ENCODE data around the gene AGBL1. TPM values are rescaled to one million over a fixed set of nuclear protein-coding genes. Genes with fewer than 3 reads are reported as not detected.

Gene AGBL1
- total RNA-seq (10 to 100 TPM in 3 of 4 donors, 1 to 10 TPM in 1; 6.6 to 34.8 (median 15.6) TPM), polyA plus RNA-seq (1 to 10 TPM in 2 of 3 donors, under 1 TPM in 1; 0.96 to 3.1 (median 1.9) TPM)
- long read RNA-seq, donor 1, partial matches to known transcripts: 0 of 3 reads
- long read RNA-seq, donor 1, other reads (novel, unspliced or antisense): 3 of 3 reads
- long read RNA-seq, donor 2, partial matches to known transcripts: 0 of 7 reads
- long read RNA-seq, donor 2, other reads (novel, unspliced or antisense): 7 of 7 reads

DNA sequence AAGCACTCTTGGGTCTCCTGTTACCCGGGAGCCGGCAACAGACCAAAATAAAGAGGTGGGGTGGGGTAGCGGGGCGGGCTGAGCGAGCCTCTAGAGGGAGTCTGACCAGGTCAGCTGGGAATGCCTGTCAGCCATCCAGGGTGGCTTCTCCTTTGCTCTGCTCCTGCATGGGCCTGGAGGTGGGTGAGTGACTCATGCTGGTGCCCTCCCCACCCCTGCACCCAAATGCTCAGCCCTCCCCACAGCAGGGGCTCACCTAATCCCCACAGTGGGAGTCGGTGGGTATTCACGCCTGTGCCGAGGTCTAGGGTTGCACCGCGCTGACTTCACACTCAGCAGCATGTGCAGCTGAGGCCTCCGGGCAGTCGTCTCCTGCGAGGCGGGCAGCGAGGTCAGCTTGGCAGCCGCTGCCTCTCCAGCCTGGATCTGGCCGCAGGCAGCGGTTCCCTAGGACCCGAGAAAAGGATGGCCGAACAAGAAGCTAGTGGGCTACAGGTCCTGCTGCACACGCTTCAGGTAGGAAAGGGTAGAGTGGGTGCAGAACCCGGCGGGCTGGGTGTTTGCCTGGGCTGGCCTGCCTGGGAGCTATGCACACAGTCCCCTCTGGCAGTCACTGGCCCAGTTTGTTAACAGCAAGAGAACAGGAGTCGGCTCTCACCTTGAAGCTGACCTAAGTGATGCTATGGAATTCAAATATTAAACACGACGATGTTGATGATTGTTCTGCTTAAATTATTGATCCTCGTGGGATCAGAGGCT lies at the start of gene AGBL1:
Gene AGBL1, plus strand, starts transcription at position 364 of the 759 bp plus-strand sequence.
- TF ChIP-seq, protein P1, sequence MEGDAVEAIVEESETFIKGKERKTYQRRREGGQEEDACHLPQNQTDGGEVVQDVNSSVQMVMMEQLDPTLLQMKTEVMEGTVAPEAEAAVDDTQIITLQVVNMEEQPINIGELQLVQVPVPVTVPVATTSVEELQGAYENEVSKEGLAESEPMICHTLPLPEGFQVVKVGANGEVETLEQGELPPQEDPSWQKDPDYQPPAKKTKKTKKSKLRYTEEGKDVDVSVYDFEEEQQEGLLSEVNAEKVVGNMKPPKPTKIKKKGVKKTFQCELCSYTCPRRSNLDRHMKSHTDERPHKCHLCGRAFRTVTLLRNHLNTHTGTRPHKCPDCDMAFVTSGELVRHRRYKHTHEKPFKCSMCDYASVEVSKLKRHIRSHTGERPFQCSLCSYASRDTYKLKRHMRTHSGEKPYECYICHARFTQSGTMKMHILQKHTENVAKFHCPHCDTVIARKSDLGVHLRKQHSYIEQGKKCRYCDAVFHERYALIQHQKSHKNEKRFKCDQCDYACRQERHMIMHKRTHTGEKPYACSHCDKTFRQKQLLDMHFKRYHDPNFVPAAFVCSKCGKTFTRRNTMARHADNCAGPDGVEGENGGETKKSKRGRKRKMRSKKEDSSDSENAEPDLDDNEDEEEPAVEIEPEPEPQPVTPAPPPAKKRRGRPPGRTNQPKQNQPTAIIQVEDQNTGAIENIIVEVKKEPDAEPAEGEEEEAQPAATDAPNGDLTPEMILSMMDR (IDR thresholded peaks at IDR 0.05): no peak
- DNase-seq: peak; percentile 81 to 95
- no peaks in the 10 kb centered on the region for H3K9me3 ChIP-seq
- intact Hi-C loops (cut with DNase I): loop anchor here in 1 of 2 donors (1.0 to 10.0 kb wide), 3 partner anchors 83 to 215 kb away; no protein-coding TSS in a partner anchor
- WGBS, 3 donors: 23 to 42% (median 30%) methylated on average over 27 of the region's 27 CpGs
- peaks cover 49% of the 10 kb centered on the region for H3K4me1 ChIP-seq
- peak within 1 kb of the TSS; percentile 74 for H3K27ac ChIP-seq
- peak; percentile 92 to 96 (median 94) for ATAC-seq
- H3K4me3 ChIP-seq: peak within 1 kb of the TSS; percentile 45
- H3K27me3 ChIP-seq (ENCODE audit: insufficient read depth in 3 of 3, low read length in 2 of 3): no peaks in the 10 kb centered on the region
- H3K36me3 ChIP-seq (ENCODE audit: insufficient read depth in 1 of 2, low read depth in 1 of 2): no peaks in the 10 kb centered on the region

DNA sequence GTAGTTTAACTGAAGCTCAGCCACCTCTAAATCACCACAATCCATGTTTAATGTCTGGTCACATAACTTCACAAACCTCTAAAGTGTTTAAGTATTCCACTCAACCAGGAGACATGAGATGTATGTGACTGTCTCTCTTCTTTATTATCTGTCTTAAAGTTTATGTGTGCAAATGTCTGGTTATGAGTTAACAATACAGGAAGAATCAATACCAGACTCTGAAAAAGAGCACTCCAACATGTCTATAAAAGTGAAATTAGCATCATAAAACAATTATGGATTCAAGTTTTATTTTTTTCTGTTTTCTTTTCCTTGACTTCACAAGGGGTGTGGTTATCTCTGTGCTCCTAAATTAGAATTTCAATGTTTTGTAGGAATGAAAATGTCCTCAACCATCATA lies 44.8 kb upstream of the AGBL1 start:
- H3K4me1 ChIP-seq: no peaks in the 10 kb centered on the region
- no peaks in the 10 kb centered on the region for H3K36me3 ChIP-seq (ENCODE audit: insufficient read depth in 1 of 2, low read depth in 1 of 2)
- TF ChIP-seq, protein P1 (IDR thresholded peaks at IDR 0.05): no peak
- no peak overlapping the region for H3K4me3 ChIP-seq
- ATAC-seq (no peak), DNase-seq (no peak)
- H3K27me3 ChIP-seq (ENCODE audit: insufficient read depth in 3 of 3, low read length in 2 of 3): no peaks in the 10 kb centered on the region
- intact Hi-C loops (cut with DNase I): no loop called here
- H3K9me3 ChIP-seq: no peaks in the 10 kb centered on the region
- no peak overlapping the region for H3K27ac ChIP-seq

DNA sequence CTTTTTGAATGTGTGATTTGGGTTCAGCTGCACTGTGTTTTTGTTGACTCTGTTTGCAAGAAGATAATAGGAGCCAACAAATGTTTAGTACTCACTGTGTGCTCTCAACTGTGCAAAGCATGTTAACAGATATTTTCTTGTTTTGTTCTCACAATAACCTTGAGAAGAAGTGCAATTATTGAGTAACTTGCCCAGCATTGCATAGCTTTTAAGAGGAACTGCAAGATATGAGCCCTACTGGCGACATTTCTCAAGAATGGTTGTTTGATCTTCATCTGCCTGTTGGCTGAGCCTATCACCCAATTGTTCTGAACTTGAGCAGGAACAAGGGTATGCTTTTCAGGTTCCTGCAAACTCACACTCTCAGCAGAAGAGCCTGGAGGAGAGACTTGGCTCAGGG lies 43.4 kb upstream of the AGBL1 start:
- TF ChIP-seq, protein P1 (IDR thresholded peaks at IDR 0.05): no peak
- DNase-seq: no peak
- ATAC-seq: no peak
- Histone ChIP-seq H3K9me3 (no peaks in the 10 kb centered on the region), H3K4me1 (no peaks in the 10 kb centered on the region), H3K27ac (no peak overlapping the region), H3K4me3 (no peak overlapping the region), H3K27me3 (ENCODE audit: insufficient read depth in 3 of 3, low read length in 2 of 3) (no peaks in the 10 kb centered on the region), H3K36me3 (ENCODE audit: insufficient read depth in 1 of 2, low read depth in 1 of 2) (no peaks in the 10 kb centered on the region)
- intact Hi-C loops (cut with DNase I): no loop called here
- 91 to 97% (median 93%) methylated on average over 1 of the region's 1 CpG for WGBS, 3 donors

DNA sequence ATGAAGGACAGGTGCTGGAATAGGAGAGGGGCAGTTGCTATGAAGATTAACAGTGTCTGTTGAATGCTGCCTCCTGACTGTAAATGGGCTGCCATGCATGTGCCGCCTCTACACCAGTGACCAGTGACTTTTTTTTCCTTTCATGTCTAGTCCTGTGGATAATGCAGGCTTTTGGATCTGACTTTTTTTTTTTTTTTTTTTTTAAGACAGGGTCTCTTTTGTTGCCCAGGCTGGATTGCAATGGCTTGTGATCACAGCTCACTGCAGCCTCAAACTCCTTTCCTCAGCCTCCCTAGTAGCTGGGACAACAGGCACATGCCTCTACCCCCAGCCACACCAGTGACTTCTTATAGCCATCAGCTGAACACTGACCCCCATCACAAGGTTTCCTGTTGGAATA lies 41.2 kb upstream of the AGBL1 start:
- TF ChIP-seq, protein P1 (IDR thresholded peaks at IDR 0.05): no peak
- intact Hi-C loops (cut with DNase I): no loop called here
- WGBS, 3 donors: 81 to 100% (median 85%) methylated on average over 1 of the region's 1 CpG
- H3K9me3 ChIP-seq: no peaks in the 10 kb centered on the region
- H3K27ac ChIP-seq: no peak overlapping the region
- ATAC-seq (no peak), DNase-seq (no peak)
- H3K4me3 ChIP-seq: no peak overlapping the region
- H3K27me3 ChIP-seq (ENCODE audit: insufficient read depth in 3 of 3, low read length in 2 of 3): no peaks in the 10 kb centered on the region
- H3K36me3 ChIP-seq (ENCODE audit: insufficient read depth in 1 of 2, low read depth in 1 of 2): no peaks in the 10 kb centered on the region
- no peaks in the 10 kb centered on the region for H3K4me1 ChIP-seq

Measured in psoas muscle (tissue), 8 donors.